WTC11 (cell line): ENCODE data around the gene PTPRG. TPM values are rescaled to one million over a fixed set of nuclear protein-coding genes. Genes with fewer than 3 reads are reported as not detected.

Experiments
- ATAC-seq: fragments of 200-7000 bp; cut with Tn5 transposase; 2 replicates; pipeline ENCODE4 v1.10.0; 2021; ENCODE audit warnings: mild to moderate bottlenecking, moderate library complexity
- CTCF ChIA-PET: fragments of 300-600 bp; sonication (Branson Sonifier 250); formaldehyde crosslinking; loops from one replicate; lab custom pipeline; 2021; ENCODE audit warnings: antibody characterized with exemption; lab: Charles Lee
- POLR2A ChIA-PET: fragments of 350-600 bp; sonication (Branson Sonifier 250); formaldehyde crosslinking; loops from one replicate; lab custom pipeline; 2021; ENCODE audit warnings: antibody characterized with exemption; lab: Charles Lee
- DNase-seq: peaks from one replicate; pipeline ENCODE4 v3.0.0; 2021; ENCODE audit warnings: low spot score
- H3K27ac Mint-ChIP-seq: 2 replicates; pipeline ENCODE4 v1.8.0; 2021; ENCODE audit warnings: mixed read lengths
- H3K27me3 Mint-ChIP-seq: 2 replicates; pipeline ENCODE4 v1.8.0; 2021; ENCODE audit warnings: low read depth, mild to moderate bottlenecking, moderate library complexity, mixed read lengths
- H3K36me3 Mint-ChIP-seq: 2 replicates; pipeline ENCODE4 v1.8.0; 2021; ENCODE audit warnings: mixed read lengths
- H3K4me1 Mint-ChIP-seq: 2 replicates; pipeline ENCODE4 v1.8.0; 2022; ENCODE audit warnings: mixed read lengths
- H3K4me3 Mint-ChIP-seq: 2 replicates; pipeline ENCODE4 v1.8.0; 2021; ENCODE audit warnings: mild to moderate bottlenecking, moderate library complexity, mixed read lengths
- H3K9me3 Mint-ChIP-seq: 2 replicates; pipeline ENCODE4 v1.8.0; 2021; ENCODE audit warnings: mixed read lengths
- ATF2 ChIP-seq: sonication (generic); formaldehyde crosslinking; IDR thresholded peaks from 2 replicates; pipeline ENCODE4 v1.8.1; 2022; ENCODE audit warnings: low read depth, missing genetic modification reagents, borderline replicate concordance
- ERG ChIP-seq: fragments of 250-450 bp; sonication (Bioruptor Pico); IDR thresholded peaks from 2 replicates; pipeline ENCODE4 v1.8.0; 2021; ENCODE audit warnings: mild to moderate bottlenecking
- FOXK1 ChIP-seq: sonication (generic); formaldehyde crosslinking; IDR thresholded peaks from 2 replicates; pipeline ENCODE4 v1.8.0; 2022; ENCODE audit warnings: mild to moderate bottlenecking, moderate library complexity, missing genetic modification reagents
- GABPB1 ChIP-seq: sonication (generic); formaldehyde crosslinking; IDR thresholded peaks from 2 replicates; pipeline ENCODE4 v1.8.1; 2023; ENCODE audit warnings: mild to moderate bottlenecking, missing genetic modification reagents
- GTF2I ChIP-seq: fragments of 250-450 bp; sonication (Bioruptor Pico); conservative IDR thresholded peaks from 2 replicates; pipeline ENCODE4 v1.4.0; 2021; ENCODE audit warnings: mild to moderate bottlenecking
- IRF2 ChIP-seq: sonication (generic); formaldehyde crosslinking; IDR thresholded peaks from 2 replicates; pipeline ENCODE4 v1.8.0; 2022; ENCODE audit warnings: low read depth, missing genetic modification reagents, borderline replicate concordance
- JAZF1 ChIP-seq: fragments of 250-450 bp; sonication (Bioruptor Pico); IDR thresholded peaks from 2 replicates; pipeline ENCODE4 v1.9.0; 2021; ENCODE audit warnings: moderate library complexity, mild to moderate bottlenecking, inconsistent platforms
- MXD4 ChIP-seq: fragments of 250-450 bp; sonication (Bioruptor Pico); IDR thresholded peaks from 2 replicates; pipeline ENCODE4 v1.8.0; 2021; ENCODE audit warnings: mild to moderate bottlenecking, moderate library complexity, borderline replicate concordance
- NFATC4 ChIP-seq: fragments of 250-450 bp; sonication (Bioruptor Pico); IDR thresholded peaks from 2 replicates; pipeline ENCODE4 v1.9.0; 2021; ENCODE audit warnings: mild to moderate bottlenecking
- NR3C1 ChIP-seq: sonication (generic); formaldehyde crosslinking; conservative IDR thresholded peaks from 2 replicates; pipeline ENCODE4 v1.8.1; 2023; ENCODE audit warnings: low read depth, mild to moderate bottlenecking, missing genetic modification reagents
- RELA ChIP-seq: sonication (generic); formaldehyde crosslinking; IDR thresholded peaks from 2 replicates; pipeline ENCODE4 v1.8.1; 2022; ENCODE audit warnings: missing genetic modification reagents, mild to moderate bottlenecking, borderline replicate concordance
- RORB ChIP-seq: fragments of 250-450 bp; sonication (Bioruptor Pico); IDR thresholded peaks from 2 replicates; pipeline ENCODE4 v1.9.0; 2021; ENCODE audit warnings: mild to moderate bottlenecking
- SP1 ChIP-seq: sonication (generic); formaldehyde crosslinking; conservative IDR thresholded peaks from 2 replicates; pipeline ENCODE4 v1.8.1; 2022; ENCODE audit warnings: missing genetic modification reagents
- TEAD4 ChIP-seq: sonication (generic); formaldehyde crosslinking; IDR thresholded peaks from 2 replicates; pipeline ENCODE4 v1.8.0; 2022; ENCODE audit warnings: mild to moderate bottlenecking, missing genetic modification reagents
- ZNF138 ChIP-seq: sonication (generic); formaldehyde crosslinking; conservative IDR thresholded peaks from 2 replicates; pipeline ENCODE4 v1.8.1; 2022; ENCODE audit warnings: mild to moderate bottlenecking, moderate library complexity, missing genetic modification reagents
- ZNF232 ChIP-seq: sonication (generic); formaldehyde crosslinking; IDR thresholded peaks from 2 replicates; pipeline ENCODE4 v1.8.0; 2022; ENCODE audit warnings: mild to moderate bottlenecking, missing genetic modification reagents
- ZNF671 ChIP-seq: fragments of 250-450 bp; sonication (Bioruptor Pico); IDR thresholded peaks from 2 replicates; pipeline ENCODE4 v1.8.0; 2021; ENCODE audit warnings: mild to moderate bottlenecking
- total RNA-seq: library from RNA; stranded (reverse); gene quantifications from 3 replicates; pipeline ENCODE4 v1.2.3, GENCODE V29; 2021
- TF ChIP-seq, protein P1 (sequence below): fragments of 250-450 bp; sonication (Bioruptor Pico); IDR thresholded peaks from 2 replicates; pipeline ENCODE4 v1.9.0; 2021; ENCODE audit warnings: mild to moderate bottlenecking
- TF ChIP-seq, protein P2 (sequence below): fragments of 250-450 bp; sonication (Bioruptor Pico); IDR thresholded peaks from 2 replicates; pipeline ENCODE4 v1.9.0; 2021; ENCODE audit warnings: mild to moderate bottlenecking
- TF ChIP-seq, protein P3 (sequence below): sonication (generic); formaldehyde crosslinking; IDR thresholded peaks from 2 replicates; pipeline ENCODE4 v1.8.0; 2023; ENCODE audit warnings: missing genetic modification reagents
- TF ChIP-seq, protein P4 (sequence below): sonication (generic); formaldehyde crosslinking; IDR thresholded peaks from 2 replicates; pipeline ENCODE4 v1.8.1; 2023; ENCODE audit warnings: mild to moderate bottlenecking, missing genetic modification reagents, moderate library complexity
- TF ChIP-seq, protein P5 (sequence below): fragments of 250-450 bp; sonication (Bioruptor Pico); IDR thresholded peaks from 2 replicates; pipeline ENCODE4 v2.1.2; 2022; ENCODE audit warnings: mild to moderate bottlenecking, moderate library complexity

PTPRG gene
- total RNA-seq, 1 experiment from 2014 or later: 106 TPM

- H3K4me1 Mint-ChIP-seq: peaks cover 40% of the 10 kb centered on the region
- H3K36me3 Mint-ChIP-seq: no peaks in the 10 kb centered on the region
- no peaks in the 10 kb centered on the region for H3K27me3 Mint-ChIP-seq
- peaks cover 7% of the 10 kb centered on the region for H3K9me3 Mint-ChIP-seq
- POLR2A ChIA-PET: no interaction called here
- H3K27ac Mint-ChIP-seq: no peak overlapping the region
- TF ChIP-seq SP1 (CRISPR knock-in tag) (no peak), ATF2 (CRISPR knock-in tag) (no peak), MXD4 (CRISPR knock-in tag) (no peak), GABPB1 (CRISPR knock-in tag) (no peak), NFATC4 (CRISPR knock-in tag) (no peak), FOXK1 (CRISPR knock-in tag) (no peak), ZNF671 (CRISPR knock-in tag) (no peak), ZNF138 (no peak), NR3C1 (CRISPR knock-in tag) (no peak), GTF2I (CRISPR knock-in tag) (no peak), RORB (no peak), IRF2 (no peak)
- TF ChIP-seq, protein P1, sequence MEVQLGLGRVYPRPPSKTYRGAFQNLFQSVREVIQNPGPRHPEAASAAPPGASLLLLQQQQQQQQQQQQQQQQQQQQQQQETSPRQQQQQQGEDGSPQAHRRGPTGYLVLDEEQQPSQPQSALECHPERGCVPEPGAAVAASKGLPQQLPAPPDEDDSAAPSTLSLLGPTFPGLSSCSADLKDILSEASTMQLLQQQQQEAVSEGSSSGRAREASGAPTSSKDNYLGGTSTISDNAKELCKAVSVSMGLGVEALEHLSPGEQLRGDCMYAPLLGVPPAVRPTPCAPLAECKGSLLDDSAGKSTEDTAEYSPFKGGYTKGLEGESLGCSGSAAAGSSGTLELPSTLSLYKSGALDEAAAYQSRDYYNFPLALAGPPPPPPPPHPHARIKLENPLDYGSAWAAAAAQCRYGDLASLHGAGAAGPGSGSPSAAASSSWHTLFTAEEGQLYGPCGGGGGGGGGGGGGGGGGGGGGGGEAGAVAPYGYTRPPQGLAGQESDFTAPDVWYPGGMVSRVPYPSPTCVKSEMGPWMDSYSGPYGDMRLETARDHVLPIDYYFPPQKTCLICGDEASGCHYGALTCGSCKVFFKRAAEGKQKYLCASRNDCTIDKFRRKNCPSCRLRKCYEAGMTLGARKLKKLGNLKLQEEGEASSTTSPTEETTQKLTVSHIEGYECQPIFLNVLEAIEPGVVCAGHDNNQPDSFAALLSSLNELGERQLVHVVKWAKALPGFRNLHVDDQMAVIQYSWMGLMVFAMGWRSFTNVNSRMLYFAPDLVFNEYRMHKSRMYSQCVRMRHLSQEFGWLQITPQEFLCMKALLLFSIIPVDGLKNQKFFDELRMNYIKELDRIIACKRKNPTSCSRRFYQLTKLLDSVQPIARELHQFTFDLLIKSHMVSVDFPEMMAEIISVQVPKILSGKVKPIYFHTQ: no peak
- TF ChIP-seq, protein P2, sequence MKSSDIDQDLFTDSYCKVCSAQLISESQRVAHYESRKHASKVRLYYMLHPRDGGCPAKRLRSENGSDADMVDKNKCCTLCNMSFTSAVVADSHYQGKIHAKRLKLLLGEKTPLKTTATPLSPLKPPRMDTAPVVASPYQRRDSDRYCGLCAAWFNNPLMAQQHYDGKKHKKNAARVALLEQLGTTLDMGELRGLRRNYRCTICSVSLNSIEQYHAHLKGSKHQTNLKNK (CRISPR knock-in tag): no peak
- TF ChIP-seq, protein P3, sequence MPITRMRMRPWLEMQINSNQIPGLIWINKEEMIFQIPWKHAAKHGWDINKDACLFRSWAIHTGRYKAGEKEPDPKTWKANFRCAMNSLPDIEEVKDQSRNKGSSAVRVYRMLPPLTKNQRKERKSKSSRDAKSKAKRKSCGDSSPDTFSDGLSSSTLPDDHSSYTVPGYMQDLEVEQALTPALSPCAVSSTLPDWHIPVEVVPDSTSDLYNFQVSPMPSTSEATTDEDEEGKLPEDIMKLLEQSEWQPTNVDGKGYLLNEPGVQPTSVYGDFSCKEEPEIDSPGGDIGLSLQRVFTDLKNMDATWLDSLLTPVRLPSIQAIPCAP (CRISPR knock-in tag): no peak
- TF ChIP-seq, protein P4, sequence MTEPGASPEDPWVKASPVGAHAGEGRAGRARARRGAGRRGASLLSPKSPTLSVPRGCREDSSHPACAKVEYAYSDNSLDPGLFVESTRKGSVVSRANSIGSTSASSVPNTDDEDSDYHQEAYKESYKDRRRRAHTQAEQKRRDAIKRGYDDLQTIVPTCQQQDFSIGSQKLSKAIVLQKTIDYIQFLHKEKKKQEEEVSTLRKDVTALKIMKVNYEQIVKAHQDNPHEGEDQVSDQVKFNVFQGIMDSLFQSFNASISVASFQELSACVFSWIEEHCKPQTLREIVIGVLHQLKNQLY: no peak
- TF ChIP-seq, protein P5, sequence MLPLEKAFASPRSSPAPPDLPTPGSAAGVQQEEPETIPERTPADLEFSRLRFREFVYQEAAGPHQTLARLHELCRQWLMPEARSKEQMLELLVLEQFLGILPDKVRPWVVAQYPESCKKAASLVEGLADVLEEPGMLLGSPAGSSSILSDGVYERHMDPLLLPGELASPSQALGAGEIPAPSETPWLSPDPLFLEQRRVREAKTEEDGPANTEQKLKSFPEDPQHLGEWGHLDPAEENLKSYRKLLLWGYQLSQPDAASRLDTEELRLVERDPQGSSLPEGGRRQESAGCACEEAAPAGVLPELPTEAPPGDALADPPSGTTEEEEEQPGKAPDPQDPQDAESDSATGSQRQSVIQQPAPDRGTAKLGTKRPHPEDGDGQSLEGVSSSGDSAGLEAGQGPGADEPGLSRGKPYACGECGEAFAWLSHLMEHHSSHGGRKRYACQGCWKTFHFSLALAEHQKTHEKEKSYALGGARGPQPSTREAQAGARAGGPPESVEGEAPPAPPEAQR (CRISPR knock-in tag): no peak
- DNase-seq (no peak), ATAC-seq (no peak)
- H3K4me3 Mint-ChIP-seq: no peak overlapping the region
- CTCF ChIA-PET: no interaction called here
These were observed 38.7 kb upstream of the PTPRG start for GRCh38 chr3:61522626-61523025.

- DNase-seq (no peak), ATAC-seq (no peak)
- no peaks in the 10 kb centered on the region; the same call in 1 of the 2 replicates for H3K9me3 Mint-ChIP-seq
- H3K4me3 Mint-ChIP-seq: no peak overlapping the region
- ChIA-PET POLR2A (no interaction called here), CTCF (no interaction called here)
- H3K4me1 Mint-ChIP-seq: peaks cover 36% of the 10 kb centered on the region
- H3K27me3 Mint-ChIP-seq: no peaks in the 10 kb centered on the region
- no peaks in the 10 kb centered on the region for H3K36me3 Mint-ChIP-seq
- TF ChIP-seq ZNF232 (CRISPR knock-in tag): no peak
- TF ChIP-seq JAZF1: no peak
- TF ChIP-seq RELA (CRISPR knock-in tag): no peak
- no peak for TF ChIP-seq ERG
- TF ChIP-seq ATF2 (CRISPR knock-in tag): no peak
- TF ChIP-seq TEAD4: no peak
- TF ChIP-seq IRF2: no peak
- no peak overlapping the region for H3K27ac Mint-ChIP-seq
These were observed 36.4 kb upstream of the PTPRG start for GRCh38 chr3:61524933-61525332.
